Ureter (tissue), 1 donor: Measurements from ENCODE around the gene IQGAP2. TPM values are rescaled to one million over a fixed set of nuclear protein-coding genes. Genes with fewer than 3 reads are reported as not detected.

Source experiments
- DNase-seq: peaks from one replicate; pipeline ENCODE4 v3.0.0-alpha.2; 2020; ENCODE audit warnings: low spot score
- total RNA-seq: library from RNA; stranded (reverse); gene quantifications from one replicate; pipeline ENCODE4 v1.2.4, GENCODE V29; 2023
- donor health status: DM: yes; HTN: yes; CAD: no.

IQGAP2 gene
- total RNA-seq, 1 donor from 2014 or later, result 9.7 TPM

DNA sequence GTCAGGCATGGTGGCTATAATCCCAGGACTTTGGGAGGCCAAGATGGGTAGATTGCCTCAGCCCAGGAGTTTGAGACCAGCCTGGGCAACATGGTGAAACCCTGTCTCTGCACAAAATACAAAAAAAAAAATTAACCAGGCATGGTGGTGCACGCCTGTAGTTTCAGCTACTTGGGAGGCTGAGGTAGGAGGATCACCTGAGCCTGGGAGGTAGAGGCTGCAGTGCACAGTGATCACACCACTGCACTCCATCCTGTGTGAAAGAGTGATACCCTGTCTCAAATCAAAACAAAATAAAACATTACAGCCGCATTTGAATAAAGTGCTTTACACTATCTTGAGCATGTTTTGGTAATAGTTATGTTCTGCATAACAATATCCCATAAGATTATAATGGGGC is 74.0 kb downstream of the IQGAP2 start:
- DNase-seq, result no peak

GRCh38 chr5:76477571-76477970 is 74.5 kb downstream of the IQGAP2 start:
- no peak for DNase-seq

- DNase-seq, result no peak
Measured at GRCh38 chr5:76479281-76479680, 76.2 kb downstream of the IQGAP2 start.

DNA sequence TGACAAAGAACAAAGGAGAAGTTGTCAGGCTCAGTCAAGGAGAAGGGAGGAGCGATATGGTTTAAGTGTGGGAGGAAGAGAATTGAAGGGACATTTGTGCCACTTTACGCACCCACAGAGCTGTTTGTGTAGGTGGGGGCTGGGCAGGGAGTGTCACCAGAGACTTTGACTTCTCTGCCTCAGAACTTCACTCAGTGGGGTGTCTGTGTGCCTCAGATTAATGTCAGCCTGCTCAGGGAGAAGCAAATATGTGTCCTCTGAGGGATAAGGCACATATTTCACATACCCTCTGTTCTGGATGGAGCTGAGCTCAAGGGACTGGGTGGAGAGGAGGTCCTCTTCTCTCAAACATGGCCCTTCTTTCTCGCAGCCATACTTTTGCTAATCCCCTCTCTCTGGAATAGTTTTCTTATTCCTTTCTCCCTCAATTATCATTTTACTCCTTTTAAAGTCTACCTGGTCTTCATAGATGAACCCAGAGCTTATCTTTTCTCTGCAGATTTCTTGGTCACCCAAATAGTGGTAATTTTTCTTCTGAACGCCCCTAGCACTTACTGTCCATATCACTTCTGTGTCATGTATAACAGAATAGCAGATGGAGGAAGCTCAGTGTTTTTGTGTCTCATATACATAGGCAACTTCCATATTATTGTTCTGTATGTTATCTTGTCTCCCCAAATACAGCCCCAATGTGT is 77.0 kb downstream of the IQGAP2 start:
- DNase-seq, result no peak

- DNase-seq, result no peak
Measured at GRCh38 chr5:76482984-76483383, 79.9 kb downstream of the IQGAP2 start.

GRCh38 chr5:76483433-76483832 is 80.3 kb downstream of the IQGAP2 start:
- DNase-seq, result no peak

DNA sequence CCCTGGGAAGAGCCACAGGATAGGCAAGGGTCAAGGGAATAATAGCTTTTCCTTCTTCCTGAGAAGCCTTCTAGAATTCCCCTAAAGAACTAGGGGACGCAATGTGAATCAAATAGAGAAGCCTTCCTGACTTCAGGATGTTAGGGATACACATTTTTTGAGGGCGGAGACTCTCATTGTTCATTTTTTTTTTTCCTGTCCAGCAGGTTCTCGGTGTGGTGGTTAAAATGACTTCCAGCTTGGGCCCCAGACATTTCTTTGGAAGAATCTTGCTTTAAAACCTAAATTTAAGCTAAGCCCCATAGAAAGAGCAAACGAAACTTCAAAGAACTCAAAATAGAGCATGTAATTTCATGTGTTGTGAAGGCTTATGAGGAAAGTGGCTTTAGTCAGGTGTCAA is 80.8 kb downstream of the IQGAP2 start:
- DNase-seq, result no peak

- DNase-seq, result no peak
Measured at GRCh38 chr5:76485511-76485910, 82.4 kb downstream of the IQGAP2 start.

GRCh38 chr5:76487386-76487785 is 84.3 kb downstream of the IQGAP2 start:
- DNase-seq, result no peak

DNA sequence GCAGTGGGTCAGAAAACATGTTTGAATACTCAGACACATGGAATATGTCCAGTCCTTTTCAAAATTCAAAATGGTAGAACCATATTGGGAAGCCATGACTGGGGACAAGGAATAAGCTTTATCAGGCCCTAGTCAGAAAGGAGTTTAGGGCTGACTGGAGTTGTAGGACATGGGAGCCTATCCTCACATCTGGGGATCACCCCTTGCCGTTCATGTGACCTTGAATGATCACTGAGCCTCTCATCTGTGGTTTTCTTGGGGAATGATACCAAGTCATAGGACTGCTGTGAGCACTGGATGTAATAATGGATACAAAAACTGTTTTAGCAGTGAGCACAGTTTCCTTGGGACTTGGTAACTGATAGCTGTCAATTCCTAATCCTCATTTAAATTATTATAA is 84.7 kb downstream of the IQGAP2 start:
- no peak for DNase-seq

DNA sequence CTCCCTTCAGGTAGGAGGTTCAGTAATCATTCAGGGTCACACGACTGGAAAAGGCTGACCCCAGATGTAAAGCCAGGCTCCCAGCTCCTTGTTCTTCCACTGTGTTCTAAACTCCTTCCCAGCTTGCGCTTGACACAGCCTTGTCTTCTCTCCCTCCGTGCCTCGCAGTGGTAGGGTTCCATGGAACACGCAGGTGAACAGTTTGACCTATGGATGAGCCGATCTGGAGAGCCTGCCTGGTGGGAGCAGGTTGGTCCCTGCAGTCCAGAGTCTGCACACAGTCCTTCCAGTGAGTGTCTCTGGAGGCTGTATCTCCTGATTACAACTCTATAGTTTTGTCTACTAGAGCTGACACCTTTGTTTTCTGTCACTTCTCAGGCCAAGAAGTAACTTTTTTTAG is 85.9 kb downstream of the IQGAP2 start:
- no peak for DNase-seq

DNA sequence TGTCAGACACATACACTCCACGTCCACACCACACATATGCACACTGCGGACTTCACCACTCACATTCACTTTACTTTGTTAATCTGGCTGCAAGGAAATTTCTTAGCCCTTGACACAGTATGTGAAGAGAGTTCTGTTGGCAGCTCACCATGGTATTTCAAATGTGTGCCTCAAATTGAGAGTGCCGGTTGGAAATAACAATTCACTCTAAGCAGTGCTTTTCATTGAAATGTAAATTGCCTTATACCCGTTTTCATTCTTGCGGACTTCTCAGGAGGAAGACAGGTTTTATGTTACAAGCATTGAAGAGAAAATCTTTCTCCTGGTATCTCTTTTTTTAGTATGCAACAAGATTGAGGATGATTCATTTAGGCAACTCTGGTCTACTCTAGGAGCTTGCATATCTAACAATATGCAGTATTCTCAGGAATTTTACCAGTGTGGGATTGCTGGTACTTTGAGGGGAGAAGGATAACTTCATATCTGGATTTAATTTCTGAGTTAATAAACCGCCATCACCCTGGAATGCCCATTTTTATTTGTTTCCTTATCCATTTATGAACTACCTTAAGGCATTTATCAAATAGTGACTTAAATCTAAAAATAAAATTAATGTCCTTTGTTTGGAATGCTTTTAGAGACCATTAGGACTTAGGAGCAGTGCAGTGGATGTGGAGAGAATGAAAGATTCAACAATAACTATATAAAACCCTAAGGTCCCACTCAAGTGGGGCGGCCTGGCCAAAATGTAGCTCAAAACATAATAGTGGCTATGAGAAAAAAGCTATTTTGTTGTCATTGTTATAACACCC is 87.0 kb downstream of the IQGAP2 start:
- DNase-seq, result no peak

DNA sequence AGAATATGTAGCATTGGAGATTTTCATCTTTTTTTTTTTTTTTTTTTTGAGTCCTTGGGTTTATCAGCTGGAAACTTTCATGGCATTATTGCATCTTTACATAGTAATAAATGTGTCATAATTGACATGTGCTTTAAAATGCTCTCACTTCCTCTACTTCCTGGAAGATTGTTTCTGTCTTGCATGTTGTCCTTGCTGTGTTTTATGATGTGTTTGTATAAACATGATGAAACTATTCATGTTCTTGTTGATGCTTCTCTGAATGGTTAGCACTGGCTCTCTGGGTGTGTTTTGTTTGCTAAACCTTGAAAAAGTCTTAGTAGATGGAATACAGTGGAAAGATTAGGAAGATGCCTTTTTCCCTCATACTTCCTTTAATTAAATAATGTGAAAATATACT is 87.9 kb downstream of the IQGAP2 start:
- DNase-seq, result no peak

DNA sequence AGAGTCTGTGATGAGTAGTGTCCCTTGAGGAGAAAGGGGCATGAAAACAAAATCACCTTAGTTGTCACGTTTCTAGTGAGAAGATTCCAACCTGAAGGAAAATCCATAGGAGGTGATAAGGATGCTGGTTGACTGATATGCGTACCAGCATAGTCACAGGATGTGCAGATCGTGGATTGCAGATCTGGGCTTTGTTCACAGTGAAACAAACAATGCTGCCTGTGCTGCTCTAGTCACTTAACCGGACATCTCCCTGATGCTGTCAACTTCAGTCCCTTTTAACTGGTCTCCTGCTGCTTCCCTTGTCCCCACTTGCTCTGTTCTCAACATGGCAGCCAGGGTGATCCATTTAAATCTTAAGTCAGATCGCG is 89.7 kb downstream of the IQGAP2 start:
- DNase-seq, result no peak

- DNase-seq, result no peak
Measured at GRCh38 chr5:76493190-76493837, 90.2 kb downstream of the IQGAP2 start.

DNA sequence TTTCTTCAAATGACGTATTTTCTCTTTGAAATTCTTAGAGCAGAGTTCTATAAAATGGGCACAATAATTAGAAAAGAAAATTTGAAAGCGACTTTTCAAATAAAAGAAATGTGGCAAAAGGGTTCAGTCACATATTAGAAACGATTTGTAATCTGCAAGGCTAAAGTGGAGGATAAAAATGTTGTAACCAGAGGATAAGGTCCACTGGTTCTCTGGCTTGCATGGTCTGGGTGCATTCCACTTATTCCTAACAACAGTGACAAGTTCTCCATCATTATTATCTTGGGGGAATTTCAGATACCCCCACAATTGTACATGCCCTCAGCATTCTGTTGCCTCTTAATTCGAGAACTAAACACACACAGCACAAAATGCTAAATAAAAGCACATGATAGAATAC is 91.1 kb downstream of the IQGAP2 start:
- no peak for DNase-seq

GRCh38 chr5:76495870-76496269 is 92.8 kb downstream of the IQGAP2 start:
- no peak for DNase-seq

GRCh38 chr5:76497065-76497460 is 94.0 kb downstream of the IQGAP2 start:
- DNase-seq, result no peak

- DNase-seq, result no peak
Measured at GRCh38 chr5:76497986-76498717, 95.1 kb downstream of the IQGAP2 start.

DNA sequence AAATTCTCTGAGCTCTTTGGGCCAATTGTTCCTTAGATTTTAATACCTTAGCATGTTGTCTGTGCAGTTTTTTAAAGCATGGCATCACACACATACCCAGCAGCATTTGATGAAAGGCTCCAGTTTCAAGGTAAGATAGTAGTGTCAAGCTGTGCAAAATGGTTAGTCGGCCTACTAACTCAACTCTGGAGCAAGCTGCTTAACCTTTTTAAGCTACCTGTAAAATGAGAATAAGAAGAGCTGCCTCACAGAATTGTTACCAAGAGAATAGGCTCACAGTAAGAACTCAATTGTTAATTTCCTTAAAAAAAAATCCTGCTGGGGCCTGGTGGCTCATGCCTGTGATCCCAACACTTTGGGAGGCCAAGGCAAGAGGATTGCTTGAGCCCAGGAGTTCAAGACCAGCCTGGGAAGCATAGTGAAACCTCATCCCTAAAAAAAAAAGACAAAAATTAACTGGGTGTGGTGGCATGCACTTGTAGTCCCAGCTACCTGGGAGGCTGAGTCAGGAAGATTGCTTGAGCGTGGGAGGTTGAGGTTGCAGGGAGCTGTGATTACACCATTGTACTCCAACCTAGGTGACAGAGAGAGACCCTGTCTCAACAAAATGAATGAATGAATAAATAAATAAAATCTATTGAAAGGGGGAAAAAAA is 96.5 kb downstream of the IQGAP2 start:
- no peak for DNase-seq

DNA sequence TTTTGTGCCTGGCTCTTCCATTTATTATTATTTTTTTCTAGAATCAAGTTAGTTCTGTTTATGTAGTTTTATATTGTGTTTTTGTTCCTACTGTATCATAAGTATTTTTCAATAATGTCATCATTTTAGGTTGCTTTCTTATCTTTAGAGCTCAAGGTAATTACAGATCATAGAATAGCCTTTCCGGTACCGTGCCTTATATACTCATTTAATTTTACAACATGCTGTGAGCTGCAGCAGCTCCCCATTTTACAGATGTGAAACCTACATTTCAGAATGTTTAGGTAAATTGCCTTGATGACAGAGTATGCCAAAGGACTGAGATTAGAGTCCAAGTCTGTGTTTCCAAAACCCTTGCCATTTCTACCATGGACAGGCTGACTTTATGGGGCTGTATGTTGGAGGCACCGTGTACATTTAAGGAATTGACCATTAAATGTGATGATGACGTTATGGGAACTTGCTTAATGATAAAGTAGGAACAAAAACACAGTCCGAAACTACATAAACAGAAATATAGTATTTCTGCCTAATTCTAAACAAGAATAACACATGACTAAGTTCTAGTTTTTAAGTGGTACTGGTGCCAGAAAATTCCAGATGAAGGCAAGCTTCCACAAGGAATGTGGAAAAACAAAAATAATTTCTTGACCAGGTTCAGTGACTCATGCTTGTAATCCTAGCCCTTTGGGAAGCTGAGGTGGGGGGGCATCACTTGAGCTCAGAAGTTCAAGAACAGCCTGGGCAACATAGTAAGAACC is 97.7 kb downstream of the IQGAP2 start:
- DNase-seq, result no peak
